Measurements from ENCODE around the gene GYS1. TPM values are rescaled to one million over a fixed set of nuclear protein-coding genes. Genes with fewer than 3 reads are reported as not detected.
"Not testable (repeated sequence)": the region's sequence is repeated elsewhere in the genome, so short reads cannot be mapped to it uniquely, and the experiment has no call there.

Gene GYS1
- total and polyA plus RNA-seq, 2 experiments from 2014 or later = 15.9 to 28.9 TPM

- not testable (repeated sequence) for H3K27ac Mint-ChIP-seq; H3K27me3 ChIP-seq (ENCODE audit: insufficient read depth); H4K20me1 ChIP-seq (replicated peaks; ENCODE audit: insufficient read depth); H3K4me3 ChIP-seq; H3K79me2 ChIP-seq (replicated peaks; ENCODE audit: insufficient read depth); H3K4me1 ChIP-seq (ENCODE audit: insufficient read depth); H3K4me2 ChIP-seq; DNase-seq (ENCODE audit: low spot score); H3K9me3 Mint-ChIP-seq; H3K27me3 Mint-ChIP-seq (ENCODE audit: insufficient read depth, low read depth, poor library complexity); H3K9me2 ChIP-seq (ENCODE audit: insufficient read depth); H3K27ac ChIP-seq (ENCODE audit: low read depth); H3F3A ChIP-seq (replicated peaks; ENCODE audit: low read depth); H3K4me1 Mint-ChIP-seq; H3K4me3 Mint-ChIP-seq; H2AFZ ChIP-seq; ATAC-seq; H3K36me3 ChIP-seq (ENCODE audit: insufficient read depth)
- peaks cover 23% of the 10 kb centered on the region for H3K36me3 Mint-ChIP-seq (ENCODE audit: low read depth)
These were observed 73.8 kb downstream of the GYS1 start for GRCh38 chr19:48919271-48919670.

GRCh38 chr19:48918801-48919247 is 74.3 kb downstream of the GYS1 start:
- Histone ChIP-seq H3K9me2 (ENCODE audit: insufficient read depth) (no peaks in the 10 kb centered on the region), H3F3A (replicated peaks; ENCODE audit: low read depth) (0 out of 2 replicates have a peak, but pooled peaks cover 8% of the 10 kb centered on the region), H3K36me3 (ENCODE audit: insufficient read depth) (peaks cover 12% of the 10 kb centered on the region; the same call in 1 of the 2 replicates), H3K4me3 (no peak overlapping the region), H3K4me1 (ENCODE audit: insufficient read depth) (no peaks in the 10 kb centered on the region), H2AFZ (no peak overlapping the region), H4K20me1 (replicated peaks; ENCODE audit: insufficient read depth) (peaks cover 3% of the 10 kb centered on the region), H3K27ac (ENCODE audit: low read depth) (no peak overlapping the region), H3K4me2 (no peak overlapping the region), H3K79me2 (replicated peaks; ENCODE audit: insufficient read depth) (no peaks in the 10 kb centered on the region), H3K27me3 (ENCODE audit: insufficient read depth) (no peaks in the 10 kb centered on the region)
- no peak overlapping the region for H3K4me3 Mint-ChIP-seq
- TF ChIP-seq STAT1 (IDR thresholded peaks at IDR 0.05; ENCODE audit: unreplicated experiment) = no peak
- TF ChIP-seq CREB1 (CRISPR knock-in tag; IDR thresholded peaks at IDR 0.05; ENCODE audit: low read depth) = peak; percentile 34; the same call in 1 of the 2 replicates
- peak; percentile 99 for TF ChIP-seq ETS1 (IDR thresholded peaks at IDR 0.05)
- peaks cover 26% of the 10 kb centered on the region for H3K36me3 Mint-ChIP-seq (ENCODE audit: low read depth)
- H3K27ac Mint-ChIP-seq = no peak overlapping the region
- no peaks in the 10 kb centered on the region for H3K4me1 Mint-ChIP-seq
- H3K9me3 Mint-ChIP-seq = no peaks in the 10 kb centered on the region
- H3K27me3 Mint-ChIP-seq (ENCODE audit: insufficient read depth, low read depth, poor library complexity) = peaks cover 4% of the 10 kb centered on the region
- peak; percentile 98 for ATAC-seq
- peak; percentile 92 for DNase-seq (ENCODE audit: low spot score)

Small RNA genes lying within 50 kb of the gene (microRNA-seq; reads per million reads assigned to microRNA genes)
- gene MIR6798 = not detected

Small RNA genes lying within 50 kb of the gene (small RNA-seq; reads per million reads assigned to genes)
- gene AC026803.1 (ENCODE audit: low replicate concordance) = not detected
- gene MIR6798 (ENCODE audit: low replicate concordance) = not detected

Other genes with a start within 250 kb of the GYS1 start
- gene IZUMO1, start 246.4 kb downstream of the GYS1 start, total RNA-seq (2014; rRNA removed; shearing (Covaris generic)) = 1.7 and 3.5 TPM in 2 replicates
- gene IZUMO1, start 246.4 kb downstream of the GYS1 start, polyA plus RNA-seq (2016; fragmentation: Nextera tagmentation; extraction: Ambion mirVana) = 1.2 and 1.3 TPM in 2 replicates
- 20.3 and 20.8 TPM in 2 replicates for gene FUT1, start 240.7 kb downstream of the GYS1 start, total RNA-seq (2014; rRNA removed; shearing (Covaris generic))
- 4.4 and 4.7 TPM in 2 replicates for gene FUT1, start 240.7 kb downstream of the GYS1 start, polyA plus RNA-seq (2016; fragmentation: Nextera tagmentation; extraction: Ambion mirVana)
- gene FGF21, start 237.8 kb downstream of the GYS1 start, total RNA-seq (2014; rRNA removed; shearing (Covaris generic)) = 1.3 TPM in 1 of 2 replicates, not detected in the other
- gene FGF21, start 237.8 kb downstream of the GYS1 start, polyA plus RNA-seq (2016; fragmentation: Nextera tagmentation; extraction: Ambion mirVana) = 0.78 and 1.1 TPM in 2 replicates
- gene BCAT2, start 182.3 kb downstream of the GYS1 start, total RNA-seq (2014; rRNA removed; shearing (Covaris generic)) = 30.6 and 53.5 TPM in 2 replicates
- 30.4 and 35.8 TPM in 2 replicates for gene BCAT2, start 182.3 kb downstream of the GYS1 start, polyA plus RNA-seq (2016; fragmentation: Nextera tagmentation; extraction: Ambion mirVana)
- 5.0 and 8.4 TPM in 2 replicates for gene HSD17B14, start 156.8 kb downstream of the GYS1 start, total RNA-seq (2014; rRNA removed; shearing (Covaris generic))
- 11.6 and 11.7 TPM in 2 replicates for gene HSD17B14, start 156.8 kb downstream of the GYS1 start, polyA plus RNA-seq (2016; fragmentation: Nextera tagmentation; extraction: Ambion mirVana)
- gene PLEKHA4, start 124.7 kb downstream of the GYS1 start, total RNA-seq (2014; rRNA removed; shearing (Covaris generic)) = 12.3 and 15.1 TPM in 2 replicates
- gene PLEKHA4, start 124.7 kb downstream of the GYS1 start, polyA plus RNA-seq (2016; fragmentation: Nextera tagmentation; extraction: Ambion mirVana) = 10.9 and 12.2 TPM in 2 replicates
- 14.5 and 15.8 TPM in 2 replicates for gene PPP1R15A, start 120.9 kb downstream of the GYS1 start, total RNA-seq (2014; rRNA removed; shearing (Covaris generic))
- gene PPP1R15A, start 120.9 kb downstream of the GYS1 start, polyA plus RNA-seq (2016; fragmentation: Nextera tagmentation; extraction: Ambion mirVana) = 14.0 and 14.4 TPM in 2 replicates
- gene TULP2, start 94.6 kb downstream of the GYS1 start, total RNA-seq (2014; rRNA removed; shearing (Covaris generic)) = 0.12 and 0.42 TPM in 2 replicates
- gene TULP2, start 94.6 kb downstream of the GYS1 start, polyA plus RNA-seq (2016; fragmentation: Nextera tagmentation; extraction: Ambion mirVana) = 1.1 and 1.9 TPM in 2 replicates
- 142 and 163 TPM in 2 replicates for gene NUCB1, start 93.0 kb downstream of the GYS1 start, total RNA-seq (2014; rRNA removed; shearing (Covaris generic))
- gene NUCB1, start 93.0 kb downstream of the GYS1 start, polyA plus RNA-seq (2016; fragmentation: Nextera tagmentation; extraction: Ambion mirVana) = 57.1 and 64.9 TPM in 2 replicates
- gene DHDH, start 59.6 kb downstream of the GYS1 start, total RNA-seq (2014; rRNA removed; shearing (Covaris generic)) = 0.69 and 0.78 TPM in 2 replicates
- gene DHDH, start 59.6 kb downstream of the GYS1 start, polyA plus RNA-seq (2016; fragmentation: Nextera tagmentation; extraction: Ambion mirVana) = 4.7 and 8.4 TPM in 2 replicates
- gene BAX, start 38.4 kb downstream of the GYS1 start, total RNA-seq (2014; rRNA removed; shearing (Covaris generic)) = 184 and 261 TPM in 2 replicates
- 168 and 179 TPM in 2 replicates for gene BAX, start 38.4 kb downstream of the GYS1 start, polyA plus RNA-seq (2016; fragmentation: Nextera tagmentation; extraction: Ambion mirVana)
- 1,625 and 2,064 TPM in 2 replicates for gene FTL, start 28.0 kb downstream of the GYS1 start, total RNA-seq (2014; rRNA removed; shearing (Covaris generic))
- 5,278 and 5,436 TPM in 2 replicates for gene FTL, start 28.0 kb downstream of the GYS1 start, polyA plus RNA-seq (2016; fragmentation: Nextera tagmentation; extraction: Ambion mirVana)
- 222 and 252 TPM in 2 replicates for gene RUVBL2, start 578 bp upstream of the GYS1 start, total RNA-seq (2014; rRNA removed; shearing (Covaris generic))
- gene RUVBL2, start 578 bp upstream of the GYS1 start, polyA plus RNA-seq (2016; fragmentation: Nextera tagmentation; extraction: Ambion mirVana) = 194 and 196 TPM in 2 replicates
- 1.9 TPM in 1 of 2 replicates, not detected in the other for gene LHB, start 23.8 kb upstream of the GYS1 start, total RNA-seq (2014; rRNA removed; shearing (Covaris generic))
- gene LHB, start 23.8 kb upstream of the GYS1 start, polyA plus RNA-seq (2016; fragmentation: Nextera tagmentation; extraction: Ambion mirVana) = 0.76 TPM in 1 of 2 replicates, not detected in the other
- not detected in 2 replicates for gene CGB3, start 31.0 kb upstream of the GYS1 start, total RNA-seq (2014; rRNA removed; shearing (Covaris generic))
- not detected in 2 replicates for gene CGB3, start 31.0 kb upstream of the GYS1 start, polyA plus RNA-seq (2016; fragmentation: Nextera tagmentation; extraction: Ambion mirVana)
- gene CGB2, start 38.6 kb upstream of the GYS1 start, total RNA-seq (2014; rRNA removed; shearing (Covaris generic)) = not detected in 2 replicates
- 0.57 TPM in 1 of 2 replicates, not detected in the other for gene CGB2, start 38.6 kb upstream of the GYS1 start, polyA plus RNA-seq (2016; fragmentation: Nextera tagmentation; extraction: Ambion mirVana)
- 0.52 TPM in 1 of 2 replicates, not detected in the other for gene CGB1, start 43.6 kb upstream of the GYS1 start, total RNA-seq (2014; rRNA removed; shearing (Covaris generic))
- not detected in 2 replicates for gene CGB1, start 43.6 kb upstream of the GYS1 start, polyA plus RNA-seq (2016; fragmentation: Nextera tagmentation; extraction: Ambion mirVana)
- not detected in 2 replicates for gene CGB5, start 50.5 kb upstream of the GYS1 start, total RNA-seq (2014; rRNA removed; shearing (Covaris generic))
- gene CGB5, start 50.5 kb upstream of the GYS1 start, polyA plus RNA-seq (2016; fragmentation: Nextera tagmentation; extraction: Ambion mirVana) = not detected in 2 replicates
- not detected in 2 replicates for gene CGB8, start 55.8 kb upstream of the GYS1 start, total RNA-seq (2014; rRNA removed; shearing (Covaris generic))
- gene CGB8, start 55.8 kb upstream of the GYS1 start, polyA plus RNA-seq (2016; fragmentation: Nextera tagmentation; extraction: Ambion mirVana) = not detected in 2 replicates
- gene CGB7, start 64.4 kb upstream of the GYS1 start, total RNA-seq (2014; rRNA removed; shearing (Covaris generic)) = 0.97 and 1.0 TPM in 2 replicates
- gene CGB7, start 64.4 kb upstream of the GYS1 start, polyA plus RNA-seq (2016; fragmentation: Nextera tagmentation; extraction: Ambion mirVana) = 0.32 and 0.66 TPM in 2 replicates
- 0.39 and 0.94 TPM in 2 replicates for gene NTF4, start 71.5 kb upstream of the GYS1 start, total RNA-seq (2014; rRNA removed; shearing (Covaris generic))
- 2.7 TPM in 2 replicates for gene NTF4, start 71.5 kb upstream of the GYS1 start, polyA plus RNA-seq (2016; fragmentation: Nextera tagmentation; extraction: Ambion mirVana)
- not detected in 2 replicates for gene KCNA7, start 79.4 kb upstream of the GYS1 start, total RNA-seq (2014; rRNA removed; shearing (Covaris generic))
- gene KCNA7, start 79.4 kb upstream of the GYS1 start, polyA plus RNA-seq (2016; fragmentation: Nextera tagmentation; extraction: Ambion mirVana) = 0.08 and 0.14 TPM in 2 replicates
- 349 and 361 TPM in 2 replicates for gene SNRNP70, start 92.1 kb upstream of the GYS1 start, total RNA-seq (2014; rRNA removed; shearing (Covaris generic))
- 229 and 243 TPM in 2 replicates for gene SNRNP70, start 92.1 kb upstream of the GYS1 start, polyA plus RNA-seq (2016; fragmentation: Nextera tagmentation; extraction: Ambion mirVana)
- gene LIN7B, start 121.1 kb upstream of the GYS1 start, total RNA-seq (2014; rRNA removed; shearing (Covaris generic)) = 1.2 and 7.8 TPM in 2 replicates
- gene LIN7B, start 121.1 kb upstream of the GYS1 start, polyA plus RNA-seq (2016; fragmentation: Nextera tagmentation; extraction: Ambion mirVana) = 8.6 and 10.5 TPM in 2 replicates
- 2.6 and 8.1 TPM in 2 replicates for gene C19orf73, start 125.8 kb upstream of the GYS1 start, total RNA-seq (2014; rRNA removed; shearing (Covaris generic))
- 8.0 and 9.1 TPM in 2 replicates for gene C19orf73, start 125.8 kb upstream of the GYS1 start, polyA plus RNA-seq (2016; fragmentation: Nextera tagmentation; extraction: Ambion mirVana)
- 22.6 and 29.7 TPM in 2 replicates for gene PPFIA3, start 126.2 kb upstream of the GYS1 start, total RNA-seq (2014; rRNA removed; shearing (Covaris generic))
- 21.3 and 25.4 TPM in 2 replicates for gene PPFIA3, start 126.2 kb upstream of the GYS1 start, polyA plus RNA-seq (2016; fragmentation: Nextera tagmentation; extraction: Ambion mirVana)
- 1.4 and 1.9 TPM in 2 replicates for gene HRC, start 162.1 kb upstream of the GYS1 start, total RNA-seq (2014; rRNA removed; shearing (Covaris generic))
- gene HRC, start 162.1 kb upstream of the GYS1 start, polyA plus RNA-seq (2016; fragmentation: Nextera tagmentation; extraction: Ambion mirVana) = 2.0 and 2.5 TPM in 2 replicates
- 11.6 and 16.5 TPM in 2 replicates for gene TRPM4, start 164.5 kb upstream of the GYS1 start, total RNA-seq (2014; rRNA removed; shearing (Covaris generic))
- 25.7 and 30.4 TPM in 2 replicates for gene TRPM4, start 164.5 kb upstream of the GYS1 start, polyA plus RNA-seq (2016; fragmentation: Nextera tagmentation; extraction: Ambion mirVana)